H1 (cell line): ENCODE results near the gene PHLPP1. TPM values are rescaled to one million over a fixed set of nuclear protein-coding genes. Genes with fewer than 3 reads are reported as not detected.

Source experiments
- CTCF ChIA-PET: fragments of 300-600 bp; sonication (Branson Sonifier 250); formaldehyde crosslinking; loops from one replicate; lab custom pipeline; 2021; ENCODE audit not compliant: partially characterized antibody; lab: Charles Lee
- POLR2A ChIA-PET: fragments of 300-600 bp; sonication (Branson Sonifier 250); formaldehyde crosslinking; loops from one replicate; lab custom pipeline; 2021; ENCODE audit warnings: inconsistent platforms; ENCODE audit not compliant: partially characterized antibody; lab: Charles Lee
- DNase-seq, 2 experiments: peaks; one replicate each; pipeline versions ENCODE4 v3.0.0 to v3.0.0-alpha.2; 2010 to 2022; ENCODE audit warnings: low spot score in 2 of 2, low read depth in 1 of 2, mixed read lengths in 1 of 2
- FAIRE-seq: peaks from 2 replicates; lab custom pipeline; 2011; peaks lifted over from hg19 to GRCh38; lab: Jason Lieb, UNC
- H2AFZ ChIP-seq: 2 replicates; pipeline ENCODE4 v1.8.1; 2012; ENCODE audit warnings: low read length, inconsistent platforms
- H2AK5ac ChIP-seq: 2 replicates; pipeline ENCODE4 v1.6.1; 2013; ENCODE audit warnings: low read depth, low read length
- H2BK120ac ChIP-seq: replicated peaks from 2 replicates; pipeline ENCODE3; 2013; ENCODE audit warnings: low read depth, low read length, inconsistent platforms
- H2BK12ac ChIP-seq: 2 replicates; pipeline ENCODE4 v1.6.1; 2013; ENCODE audit warnings: low read depth, low read length
- H2BK15ac ChIP-seq: 2 replicates; pipeline ENCODE4 v1.6.1; 2013; ENCODE audit warnings: low read length
- H2BK20ac ChIP-seq: 2 replicates; pipeline ENCODE4 v1.6.1; 2013; ENCODE audit warnings: low read length
- H2BK5ac ChIP-seq: 2 replicates; pipeline ENCODE4 v1.6.1; 2013; ENCODE audit warnings: low read depth, low read length
- H3K14ac ChIP-seq: 2 replicates; pipeline ENCODE4 v1.6.1; 2013; ENCODE audit warnings: inconsistent platforms; ENCODE audit not compliant: insufficient read length
- H3K18ac ChIP-seq: 2 replicates; pipeline ENCODE4 v1.6.1; 2013; ENCODE audit warnings: low read length; ENCODE audit errors: extremely low read depth
- H3K23ac ChIP-seq: 2 replicates; pipeline ENCODE4 v1.6.1; 2013; ENCODE audit warnings: inconsistent platforms; ENCODE audit not compliant: insufficient read length
- H3K23me2 ChIP-seq: 2 replicates; pipeline ENCODE4 v1.6.1; 2013; ENCODE audit warnings: low read depth, low read length
- H3K27ac ChIP-seq: 2 replicates; pipeline ENCODE4 v1.6.1; 2011; ENCODE audit warnings: low read depth, low read length, inconsistent platforms
- H3K27me3 ChIP-seq, 4 experiments: replicated peaks in 1 of 4; 1 replicate in 1 of 4; 2 replicates in 3 of 4; pipeline versions ENCODE4 v1.6.1 to v1.8.1; 2011 to 2013; ENCODE audit warnings: low read length in 3 of 4, mild to moderate bottlenecking in 3 of 4, inconsistent platforms in 2 of 4, mixed read lengths in 2 of 4, moderate library complexity in 1 of 4; ENCODE audit not compliant: control insufficient read depth in 3 of 4, insufficient read depth in 3 of 4; ENCODE audit errors: extremely low read depth in 1 of 4
- H3K36me3 ChIP-seq, 4 experiments: 2 replicates each; pipeline versions ENCODE4 v1.6.1 to v1.8.1; 2011 to 2013; ENCODE audit warnings: mild to moderate bottlenecking in 4 of 4, low read length in 3 of 4, moderate library complexity in 2 of 4, control low read depth in 1 of 4, inconsistent platforms in 1 of 4; ENCODE audit not compliant: insufficient read depth in 4 of 4, control insufficient read depth in 2 of 4
- H3K4ac ChIP-seq: replicated peaks from 2 replicates; pipeline ENCODE3; 2013; ENCODE audit warnings: low read length, low read depth, mixed read lengths, inconsistent platforms; ENCODE audit not compliant: insufficient read length
- H3K4me1 ChIP-seq, 4 experiments: replicated peaks in 1 of 4; 1 replicate in 1 of 4; 2 replicates in 3 of 4; pipeline versions ENCODE4 v1.6.1 to v1.8.1; 2011 to 2013; ENCODE audit warnings: low read length in 3 of 4, inconsistent platforms in 2 of 4, mixed read lengths in 1 of 4; ENCODE audit not compliant: insufficient read depth in 4 of 4, control insufficient read depth in 3 of 4
- H3K4me2 ChIP-seq, 2 experiments: 2 replicates each; pipeline versions ENCODE4 v1.6.1 to v1.8.1; 2011 to 2013; ENCODE audit warnings: low read depth in 2 of 2, low read length in 2 of 2, control low read depth in 1 of 2, inconsistent platforms in 1 of 2, mild to moderate bottlenecking in 1 of 2; ENCODE audit not compliant: insufficient read depth in 1 of 2
- H3K4me3 ChIP-seq, 4 experiments: fragments of 200-600, 300-600 bp in 1 of 4; sonication (generic), shearing (Covaris generic), sonication (Bioruptor Twin) in 1 of 4; 2 replicates each; pipeline versions ENCODE4 v1.5.1 to v1.8.1; 2011 to 2016; ENCODE audit warnings: low read length in 4 of 4, low read depth in 3 of 4, control low read depth in 2 of 4, inconsistent platforms in 2 of 4, mild to moderate bottlenecking in 2 of 4, mixed read lengths in 1 of 4, moderate library complexity in 1 of 4; ENCODE audit not compliant: insufficient read depth in 2 of 4; ENCODE audit errors: extremely low read depth in 1 of 4
- H3K56ac ChIP-seq: replicated peaks from 2 replicates; pipeline ENCODE3; 2013; ENCODE audit warnings: low read depth, mild to moderate bottlenecking, mixed read lengths, low read length, inconsistent platforms; ENCODE audit not compliant: insufficient read length
- H3K79me1 ChIP-seq: 2 replicates; pipeline ENCODE4 v1.6.1; 2013; ENCODE audit warnings: low read depth, low read length, control low read depth
- H3K79me2 ChIP-seq, 2 experiments: 2 replicates each; pipeline versions ENCODE4 v1.6.1 to v1.8.1; 2012 to 2013; ENCODE audit warnings: low read length in 2 of 2, mild to moderate bottlenecking in 2 of 2, inconsistent platforms in 1 of 2; ENCODE audit not compliant: insufficient read depth in 2 of 2, control insufficient read depth in 1 of 2
- H3K9ac ChIP-seq, 4 experiments: replicated peaks in 1 of 4; 1 replicate in 1 of 4; 2 replicates in 3 of 4; pipeline versions ENCODE4 v1.6.1 to v1.8.1; 2011 to 2013; ENCODE audit warnings: low read depth in 3 of 4, low read length in 3 of 4, control low read depth in 2 of 4, mild to moderate bottlenecking in 2 of 4, moderate library complexity in 2 of 4, inconsistent platforms in 1 of 4; ENCODE audit errors: extremely low read depth in 1 of 4
- H3K9me3 ChIP-seq, 2 experiments: 2 replicates each; pipeline versions ENCODE4 v1.6.1 to v1.8.1; 2012 to 2013; ENCODE audit warnings: mild to moderate bottlenecking in 2 of 2, moderate library complexity in 2 of 2, control low read depth in 1 of 2, inconsistent platforms in 1 of 2, low read depth in 1 of 2, low read length in 1 of 2, mixed read lengths in 1 of 2; ENCODE audit not compliant: insufficient read depth in 2 of 2
- H4K20me1 ChIP-seq, 2 experiments: replicated peaks in 1 of 2; 2 replicates each; pipeline versions ENCODE3 to v1.8.1; 2011 to 2013; ENCODE audit warnings: inconsistent platforms in 2 of 2, low read length in 2 of 2, mild to moderate bottlenecking in 1 of 2; ENCODE audit not compliant: insufficient read depth in 2 of 2, control insufficient read depth in 1 of 2
- H4K5ac ChIP-seq: 2 replicates; pipeline ENCODE4 v1.6.1; 2013; ENCODE audit warnings: low read length, low read depth, mixed read lengths, inconsistent platforms; ENCODE audit not compliant: insufficient read length
- H4K8ac ChIP-seq: 2 replicates; pipeline ENCODE4 v1.8.0; 2013; ENCODE audit warnings: mild to moderate bottlenecking, moderate library complexity, low read length, inconsistent platforms; ENCODE audit not compliant: insufficient read depth; ENCODE audit errors: extremely low read depth
- H4K91ac ChIP-seq: replicated peaks from 2 replicates; pipeline ENCODE3; 2013; ENCODE audit warnings: low read length, mixed read lengths, inconsistent platforms; ENCODE audit not compliant: insufficient read length
- BACH1 ChIP-seq: IDR thresholded peaks from 2 replicates; pipeline ENCODE4 v1.6.1; 2012; ENCODE audit warnings: low read length, improper control_type of control experiment
- BCL11A ChIP-seq, 2 experiments: IDR thresholded peaks; one replicate each; pipeline ENCODE4 v1.6.1; 2011; ENCODE audit warnings: low read depth in 2 of 2, low read length in 2 of 2, mild to moderate bottlenecking in 2 of 2
- CBX8 ChIP-seq: fragments of 300-800, 300-1000 bp; sonication (generic); IDR thresholded peaks from 2 replicates; pipeline ENCODE4 v1.7.1; 2016; ENCODE audit warnings: low read depth, low read length, borderline replicate concordance
- HDAC6 ChIP-seq: IDR thresholded peaks from one replicate; pipeline ENCODE4 v1.7.1; 2012; ENCODE audit warnings: low read depth, mild to moderate bottlenecking, inconsistent platforms, low read length, moderate library complexity
- RNF2 ChIP-seq: fragments of 200-900, 300-1000 bp; sonication (generic); IDR thresholded peaks from 2 replicates; pipeline ENCODE4 v1.7.1; 2016; ENCODE audit warnings: borderline replicate concordance, low read depth, mild to moderate bottlenecking, antibody characterized with exemption, low read length; ENCODE audit not compliant: poor library complexity, severe bottlenecking; ENCODE audit errors: missing control alignments
- SIRT6 ChIP-seq: IDR thresholded peaks from one replicate; pipeline ENCODE4 v1.7.1; 2012; ENCODE audit warnings: low read length, inconsistent platforms
- SRF ChIP-seq: IDR thresholded peaks from 2 replicates; pipeline ENCODE4 v1.6.1; 2011; ENCODE audit warnings: mild to moderate bottlenecking, low read depth, low read length, moderate library complexity
- TBP ChIP-seq: IDR thresholded peaks from 2 replicates; pipeline ENCODE4 v1.6.1; 2011; ENCODE audit warnings: low read depth, low read length, improper control_type of control experiment
- USF2 ChIP-seq: IDR thresholded peaks from 2 replicates; pipeline ENCODE4 v1.6.1; 2011; ENCODE audit warnings: low read length, improper control_type of control experiment
- WGBS, 2 experiments: shearing (Covaris generic) in 1 of 2; methylation state at CpG; one replicate each; pipeline versions ENCODE4 v1.1.6 to v1.1.7; 2013 to 2015; ENCODE audit warnings: low lambda C conversion rate in 2 of 2, mixed read lengths in 2 of 2, inconsistent platforms in 1 of 2, low coverage in 1 of 2, missing lambda C conversion rate in 1 of 2; ENCODE audit not compliant: insufficient replicate concordance in 2 of 2, insufficient coverage in 1 of 2, insufficient read length in 1 of 2; ENCODE audit errors: extremely low coverage in 1 of 2, missing lambda C conversion rate in 1 of 2; 5-methylcytosine and 5-hydroxymethylcytosine counted together
- polyA plus RNA-seq, 7 experiments: library from polyadenylated mRNA; depleted of rRNA in 3 of 7; stranded (reverse) in 5 of 7; unstranded in 2 of 7; fragments of >200 nt in 5 of 7; fragments of 200-250 nt in 2 of 7; gene quantifications; 1 replicate in 5 of 7; 2 replicates in 1 of 7; 4 replicates in 1 of 7; pipeline versions ENCODE4 v1.2.1 to v1.2.3, GENCODE V29; 2011 to 2013; ENCODE audit warnings: missing spikeins in 2 of 7, mixed read lengths in 2 of 7
- total RNA-seq: library from RNA; stranded (reverse); fragmentation: NEBNext Ultra II Directional; extraction: Animal tissue kit (Norgen Biotek cat#: 25700); gene quantifications from 2 replicates; pipeline ENCODE4 v1.2.1, GENCODE V29; 2021

Gene PHLPP1
- total and polyA plus RNA-seq, 2 of the 8 experiments (the other 6 are each of a cell fraction or from before 2014, with no cell fraction given): 28.0 to 66.3 TPM

- H3K79me2 ChIP-seq: no peaks in the 10 kb centered on the region; a peak in 1 of 4 replicates
- H4K8ac ChIP-seq: no peak overlapping the region
- no peak overlapping the region for H3K9ac ChIP-seq
- no peak overlapping the region for H2BK20ac ChIP-seq
- no peaks in the 10 kb centered on the region for H3K23me2 ChIP-seq
- H2AFZ ChIP-seq: no peak overlapping the region
- H4K20me1 ChIP-seq: peaks cover 1 to 4% of the 10 kb centered on the region in 2 experiments
- CTCF ChIA-PET: interaction anchor here (0.7 kb wide), 1 partner anchor 391 kb away, joined by 3 read pairs; no protein-coding TSS in a partner anchor
- H3K18ac ChIP-seq: no peak overlapping the region
- WGBS, 2 experiments: 89% methylated on average over 7 of the region's 7 CpGs; no CpG with 5 or more reads in 1 of the 2 experiments
- no peaks in the 10 kb centered on the region for H3K27me3 ChIP-seq
- no peak overlapping the region for H2BK12ac ChIP-seq
- H2AK5ac ChIP-seq: no peak overlapping the region
- H3K4me1 ChIP-seq: peaks cover 3 to 12% (median 5%) of the 10 kb centered on the region in 4 experiments
- no peak overlapping the region for H3K14ac ChIP-seq
- peaks cover 12 to 49% (median 32%) of the 10 kb centered on the region in 4 experiments for H3K36me3 ChIP-seq
- no peak overlapping the region for H4K5ac ChIP-seq
- H3K27ac ChIP-seq: no peak overlapping the region
- H3K56ac ChIP-seq: no peak overlapping the region
- no peak overlapping the region for H3K4ac ChIP-seq
- H3K23ac ChIP-seq: no peak overlapping the region
- H2BK120ac ChIP-seq: no peak overlapping the region
- no peak for TF ChIP-seq HDAC6
- TF ChIP-seq BACH1: no peak
- TF ChIP-seq TBP: no peak
- no peak for TF ChIP-seq RNF2
- TF ChIP-seq SIRT6: no peak
- no peak for TF ChIP-seq BCL11A (IDR thresholded peaks at IDR 0.05; ENCODE audit: low read depth in 2 of 2, low read length in 2 of 2)
- no peak for TF ChIP-seq CBX8
- no peak for TF ChIP-seq SRF
- no peak for TF ChIP-seq USF2
- TF ChIP-seq, all 59 proteins: peak for 0
- Histone ChIP-seq H2BK5ac (no peak overlapping the region), H3K4me2 (no peak overlapping the region), H3K4me3 (no peak overlapping the region), H3K9me3 (no peaks in the 10 kb centered on the region), H2BK15ac (no peak overlapping the region), H4K91ac (no peak overlapping the region), H3K79me1 (peaks cover 6% of the 10 kb centered on the region; the same call in 1 of the 2 replicates)
- POLR2A ChIA-PET: no interaction called here
- no peak for FAIRE-seq
- DNase-seq: no peak
These were observed 259.8 kb downstream of the PHLPP1 start for GRCh38 chr18:62974928-62975675.
